Suppressor macrophage treated with lipopolysaccharide for 4 hours (primary cell): ENCODE results near the gene S100A6.
"Not testable (repeated sequence)": the region's sequence is repeated elsewhere in the genome, so short reads cannot be mapped to it uniquely, and the experiment has no call there.

Experiments used
- DNase-seq: peaks from one replicate; pipeline ENCODE4 v3.0.0-alpha.2; 2020

S100A6 gene

GRCh38 chr1:153526132-153526543, 9.7 kb downstream of the S100A6 start:
- DNase-seq, result peak; percentile 35

DNA sequence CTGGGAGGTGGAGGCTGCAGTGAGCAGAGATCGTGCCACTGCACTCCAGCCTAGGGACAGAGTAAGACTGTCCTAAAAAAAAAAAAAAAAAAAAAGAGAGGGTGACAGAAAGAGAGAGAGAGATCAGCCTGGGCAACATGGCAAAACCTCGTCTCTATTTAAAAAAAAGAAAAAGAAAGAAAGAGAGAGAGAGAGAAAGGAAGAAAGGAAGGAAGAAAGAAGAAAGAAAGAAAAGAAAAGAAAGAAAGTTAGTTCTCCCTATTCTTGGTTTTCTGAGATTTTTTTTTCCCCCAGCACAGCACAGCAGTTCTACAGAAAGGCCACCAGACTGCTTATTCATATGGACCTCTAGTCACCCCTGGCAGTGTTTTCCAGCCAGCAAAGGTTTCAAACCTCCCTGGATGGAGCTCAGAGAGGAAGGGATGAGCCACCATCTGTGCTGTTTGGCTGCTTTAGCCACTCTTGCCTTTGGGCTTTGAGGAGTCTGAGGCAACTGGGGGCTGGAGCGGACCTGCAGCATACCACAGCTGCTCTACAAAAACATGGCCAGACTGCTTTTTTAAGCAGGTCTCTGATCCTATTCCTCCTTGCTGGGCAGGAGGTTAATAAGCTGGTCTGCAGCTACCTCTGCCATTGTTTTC, 10.6 kb downstream of the S100A6 start:
- DNase-seq, result no peak

DNA sequence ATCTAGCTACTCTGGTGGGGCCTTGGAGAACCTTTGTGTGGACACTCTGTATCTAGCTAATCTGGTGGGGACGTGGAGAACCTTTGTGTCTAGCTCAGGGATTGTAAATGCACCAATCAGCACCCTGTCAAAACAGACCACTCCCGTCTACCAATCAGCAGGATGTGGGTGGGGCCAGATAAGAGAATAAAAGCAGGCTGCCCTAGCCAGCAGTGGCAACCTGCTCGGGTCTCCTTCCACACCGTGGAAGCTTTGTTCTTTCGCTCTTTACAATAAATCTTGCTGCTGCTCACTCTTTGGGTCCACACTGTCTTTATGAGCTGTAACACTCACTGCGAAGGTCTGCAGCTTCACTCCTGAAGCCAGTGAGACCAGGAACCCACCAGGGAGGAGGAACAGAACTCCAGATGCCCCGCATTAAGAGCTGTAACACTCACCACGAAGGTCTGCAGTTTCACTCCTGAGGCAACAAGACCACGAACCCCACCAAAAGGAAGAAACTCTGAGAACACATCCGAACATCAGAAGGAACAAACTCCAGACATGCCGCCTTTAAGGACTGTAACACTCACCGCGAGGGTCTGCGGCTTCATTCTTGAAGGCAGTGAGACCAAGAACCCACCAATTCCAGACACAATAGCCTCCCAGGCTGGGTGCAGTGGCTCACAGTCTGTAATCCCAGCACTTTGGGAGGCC, 13.3 kb downstream of the S100A6 start:
- not testable (repeated sequence) for DNase-seq

GRCh38 chr1:153521808-153522207, 14.0 kb downstream of the S100A6 start:
- not testable (repeated sequence) for DNase-seq

GRCh38 chr1:153520818-153521476, 14.8 kb downstream of the S100A6 start:
- no peak for DNase-seq

GRCh38 chr1:153520137-153520691, 15.6 kb downstream of the S100A6 start:
- not testable (repeated sequence) for DNase-seq

DNA sequence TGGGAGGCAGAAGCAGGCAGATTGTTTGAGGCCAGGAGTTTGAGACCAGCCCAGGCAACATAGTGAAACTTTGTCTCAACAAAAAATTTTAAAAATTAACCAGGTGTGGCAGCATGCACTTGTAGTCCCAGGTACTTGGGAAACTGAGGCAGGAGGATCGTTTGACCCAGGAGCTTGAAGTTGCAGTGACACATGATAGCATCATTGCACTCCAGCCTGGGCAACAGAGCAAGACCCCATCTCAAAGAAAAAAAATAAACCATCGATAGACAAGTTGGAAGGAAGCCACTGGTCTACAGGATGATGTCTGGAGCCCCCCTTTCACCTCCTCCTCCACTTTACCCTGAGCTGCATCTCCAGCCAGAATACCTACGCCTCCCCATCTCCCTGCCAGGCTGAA, 16.5 kb downstream of the S100A6 start:
- DNase-seq, result no peak

GRCh38 chr1:153515504-153516394, 20.0 kb downstream of the S100A6 start:
- no peak for DNase-seq

GRCh38 chr1:153513666-153514065, 22.1 kb downstream of the S100A6 start:
- no peak for DNase-seq

DNA sequence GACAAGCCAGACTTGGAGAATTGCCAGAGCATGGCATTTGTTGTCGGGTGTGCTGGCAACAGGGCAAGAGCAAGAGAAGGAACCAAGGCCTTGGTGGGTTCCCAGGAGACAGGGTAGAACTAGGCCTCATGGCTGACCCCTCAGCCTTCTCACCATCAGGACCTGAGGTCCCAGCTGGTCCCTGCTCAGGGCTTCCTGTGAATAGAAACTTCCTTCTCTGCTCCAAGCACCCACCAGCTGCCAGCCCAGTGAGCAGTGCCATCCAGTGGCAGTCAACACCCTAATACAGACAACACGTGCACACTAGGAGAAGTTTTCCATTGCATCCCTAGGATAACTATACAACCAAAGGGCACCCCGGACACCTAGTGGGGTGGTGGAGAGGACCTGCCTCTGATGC, 22.8 kb downstream of the S100A6 start:
- no peak for DNase-seq

- peak; percentile 80 for DNase-seq
Observed at GRCh38 chr1:153510984-153511410, 24.8 kb downstream of the S100A6 start.

DNA sequence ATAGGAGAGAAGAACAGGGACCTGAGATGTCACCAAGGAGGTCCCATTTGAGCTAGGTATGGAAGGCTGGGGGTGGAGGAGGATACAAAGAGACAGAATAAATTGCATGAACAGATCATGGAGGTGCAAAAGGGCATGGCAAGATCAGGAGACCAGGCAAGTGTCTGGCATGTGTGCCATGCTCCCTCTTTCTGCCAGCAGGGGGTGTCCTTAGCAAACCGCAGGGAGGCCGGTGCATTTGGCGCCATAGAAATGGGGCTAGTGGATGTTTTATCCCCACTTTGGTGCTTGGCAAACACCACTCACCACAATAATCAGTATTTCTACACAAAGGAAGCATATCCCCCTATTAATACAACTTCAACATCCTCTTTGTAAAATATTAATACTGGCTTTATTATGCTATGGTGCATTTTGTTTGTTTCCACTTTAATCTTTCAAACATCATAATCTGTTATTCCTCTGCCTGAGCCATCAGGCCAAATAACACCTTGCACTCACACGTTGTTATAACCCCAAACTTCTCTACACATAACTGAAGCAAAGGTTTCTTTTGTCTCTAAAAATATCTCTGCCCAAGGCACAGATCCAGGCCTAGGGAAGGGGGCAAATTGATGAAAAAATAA, 25.9 kb downstream of the S100A6 start:
- DNase-seq, result peak; percentile 53

DNA sequence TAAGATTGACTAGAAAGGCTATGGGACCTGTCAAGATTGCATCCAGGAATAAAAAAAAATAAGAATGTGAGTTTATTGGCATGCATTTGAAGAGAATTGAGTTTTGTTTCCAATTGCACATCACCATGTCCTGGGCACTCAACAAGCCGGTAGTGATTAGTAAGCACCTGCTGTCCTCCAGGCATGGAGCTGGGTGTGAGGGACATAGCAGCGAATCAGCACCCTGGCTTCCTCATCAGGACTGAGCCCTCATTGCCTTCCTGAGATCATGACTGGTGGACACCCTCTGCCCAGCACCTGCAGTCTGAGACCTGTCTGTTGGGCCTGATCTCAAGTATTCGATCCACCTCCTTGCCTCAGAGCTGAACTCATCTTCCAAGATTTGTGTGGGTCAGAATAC, 26.8 kb downstream of the S100A6 start:
- DNase-seq, result no peak

- DNase-seq, result no peak
Observed at GRCh38 chr1:153507926-153508583, 27.7 kb downstream of the S100A6 start.

- no peak for DNase-seq
Observed at GRCh38 chr1:153506831-153507413, 28.9 kb downstream of the S100A6 start.

- DNase-seq, result no peak
Observed at GRCh38 chr1:153506386-153506785, 29.4 kb downstream of the S100A6 start.

- no peak for DNase-seq
Observed at GRCh38 chr1:153505576-153505975, 30.2 kb downstream of the S100A6 start.

GRCh38 chr1:153503766-153504165, 32.0 kb downstream of the S100A6 start:
- DNase-seq, result no peak

GRCh38 chr1:153498746-153499145, 37.0 kb downstream of the S100A6 start:
- DNase-seq, result no peak

DNA sequence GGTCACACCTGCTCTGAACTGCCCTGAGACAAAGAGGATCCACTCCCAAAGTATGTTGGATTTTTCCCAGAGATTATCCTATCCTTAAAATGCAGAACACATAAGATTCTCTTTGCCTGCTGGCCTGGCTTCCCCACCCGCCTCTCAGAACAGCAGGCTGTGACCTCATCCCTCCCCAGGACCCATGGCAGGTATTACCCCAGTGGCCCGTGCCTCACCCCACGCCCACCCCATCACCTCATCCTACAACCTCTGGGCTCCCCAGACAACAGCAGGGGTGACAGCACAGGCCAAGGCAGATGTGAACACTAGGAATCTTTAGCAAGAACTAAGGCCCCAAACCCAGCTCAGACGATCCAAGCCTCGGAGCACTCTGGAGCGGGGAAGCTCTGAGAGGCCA, 40.3 kb downstream of the S100A6 start:
- DNase-seq, result no peak

GRCh38 chr1:153494976-153495535, 40.7 kb downstream of the S100A6 start:
- peak; percentile 78 for DNase-seq
